Heart left ventricle (tissue), 16 donors: ENCODE data around the gene POMGNT2. TPM values are rescaled to one million over a fixed set of nuclear protein-coding genes. Genes with fewer than 3 reads are reported as not detected.

Experiments
- ATAC-seq, 4 donors: fragments of 200-7000 bp; cut with Tn5 transposase; one replicate each; pipeline ENCODE4 v1.9.1; 2020 to 2022; ENCODE audit warnings: moderate library complexity in 4 of 4, mild to moderate bottlenecking in 3 of 4, moderate number of reproducible peaks in 1 of 4
- DNase-seq, 5 donors: peaks; one replicate each; pipeline ENCODE4 v3.0.0-alpha.2; 2020
- H3K27ac ChIP-seq, 12 donors: fragments of 200-600 bp; sonication (generic) in 4 of 12; one replicate each; pipeline versions ENCODE4 v1.5.0 to v1.8.0; 2016 to 2022; ENCODE audit warnings: mild to moderate bottlenecking in 2 of 12
- H3K27me3 ChIP-seq, 9 donors: fragments of 200-600 bp; sonication (generic) in 2 of 9; one replicate each; pipeline versions ENCODE4 v1.5.1 to v1.8.0; 2016 to 2022; ENCODE audit warnings: mild to moderate bottlenecking in 3 of 9
- H3K36me3 ChIP-seq, 9 donors: fragments of 200-600 bp; sonication (generic) in 2 of 9; one replicate each; pipeline versions ENCODE4 v1.5.0 to v1.8.0; 2018 to 2022; ENCODE audit warnings: mild to moderate bottlenecking in 2 of 9
- H3K4me1 ChIP-seq, 12 donors: fragments of 200-600 bp; sonication (generic) in 4 of 12; one replicate each; pipeline versions ENCODE4 v1.5.0 to v1.8.0; 2016 to 2022; ENCODE audit warnings: mild to moderate bottlenecking in 3 of 12
- H3K4me3 ChIP-seq, 12 donors: fragments of 200-600 bp; sonication (generic) in 4 of 12; one replicate each; pipeline versions ENCODE4 v1.5.0 to v1.8.0; 2017 to 2022; ENCODE audit warnings: mild to moderate bottlenecking in 9 of 12, moderate library complexity in 4 of 12
- H3K9me3 ChIP-seq, 12 donors: fragments of 200-600 bp; sonication (generic) in 4 of 12; one replicate each; pipeline versions ENCODE4 v1.5.0 to v1.8.0; 2016 to 2022; ENCODE audit warnings: mild to moderate bottlenecking in 1 of 12
- POLR2A ChIP-seq, 2 donors: fragments of 450-650 bp; IDR thresholded peaks; one replicate each; pipeline ENCODE4 v1.6.1; 2017; ENCODE audit warnings: antibody characterized with exemption in 2 of 2, mild to moderate bottlenecking in 2 of 2, moderate library complexity in 2 of 2
- WGBS, 4 donors: extraction: QIAGEN DNeasy Blood & Tissue Kit in 2 of 4; methylation state at CpG; one replicate each; pipeline versions ENCODE4 v1.1.5 to v1.1.7; 2013 to 2018; 5-methylcytosine and 5-hydroxymethylcytosine counted together
- intact Hi-C, 10 donors: fragments of 100-400 bp; cut with DNase I; formaldehyde crosslinking; loops; one replicate each; pipeline versions ENCODE4 v1.11.1 to v1.14.2; 2022
- polyA plus RNA-seq, 2 donors: library from polyadenylated mRNA; stranded (reverse); fragments of 200-250 nt; gene quantifications; one replicate each; pipeline ENCODE4 v1.2.3, GENCODE V29; 2013
- total RNA-seq, 9 donors: library from RNA; depleted of rRNA in 2 of 9; stranded (reverse); fragments of >200 nt in 2 of 9; fragmentation: NEBNext Ultra II Directional in 3 of 9; extraction: Animal tissue kit (Norgen Biotek cat#: 25700) in 3 of 9; gene quantifications; one replicate each; pipeline versions ENCODE4 v1.1.0 to v1.2.4, GENCODE V29; 2016 to 2023
- TF ChIP-seq, protein P1 (sequence below), 12 donors: fragments of 200-600 bp; sonication (generic) in 4 of 12; IDR thresholded peaks; one replicate each; pipeline versions ENCODE4 v1.5.0 to v1.8.0; 2018 to 2022; ENCODE audit warnings: antibody characterized with exemption in 12 of 12, mild to moderate bottlenecking in 5 of 12
- donor health status: ischemic (EF 13 %, LVEDD 7.1; RV severe dilation, severe dysfunction).
- donor health status: healthy with polysubstance abuse.
- donor health status: DM: no; HTN: yes; CAD: no.
- donor health status: DM: no; HTN: no; CAD: no.
- donor health status: ischemic (EF 25% LVEDD 6.9; RV normal size, moderate dysfunction).
- donor health status: ischemic (EF 25% LVEDD 5.7; RV mildly dilated, moderate dysfunction).
- donor health status: healthy.
- donor health status: DM: yes; HTN: yes; CAD: no.
- donor health status: ischemic (EF 35%, LVEDD 5.7; RV mildly dilated, moderate dysfunction).
- donor health status: nonischemic (EF 11% LVEDD 7.7; RV severe dilation, severe dysfunction).
- donor health status: DM: yes; HTN: yes; CAD: no.
- donor health status: PGD.
- donor health status: ischemic (EF 29% LVEDD 5.4; RV normal size, mild dysfunction).
- donor health status: nonischemic (EF 23%, LVEDD 6.1; RV moderate dilation, normal function).

POMGNT2 gene
- total and polyA plus RNA-seq, 11 donors: 9.1 to 36.0 (median 18.5) TPM

DNA sequence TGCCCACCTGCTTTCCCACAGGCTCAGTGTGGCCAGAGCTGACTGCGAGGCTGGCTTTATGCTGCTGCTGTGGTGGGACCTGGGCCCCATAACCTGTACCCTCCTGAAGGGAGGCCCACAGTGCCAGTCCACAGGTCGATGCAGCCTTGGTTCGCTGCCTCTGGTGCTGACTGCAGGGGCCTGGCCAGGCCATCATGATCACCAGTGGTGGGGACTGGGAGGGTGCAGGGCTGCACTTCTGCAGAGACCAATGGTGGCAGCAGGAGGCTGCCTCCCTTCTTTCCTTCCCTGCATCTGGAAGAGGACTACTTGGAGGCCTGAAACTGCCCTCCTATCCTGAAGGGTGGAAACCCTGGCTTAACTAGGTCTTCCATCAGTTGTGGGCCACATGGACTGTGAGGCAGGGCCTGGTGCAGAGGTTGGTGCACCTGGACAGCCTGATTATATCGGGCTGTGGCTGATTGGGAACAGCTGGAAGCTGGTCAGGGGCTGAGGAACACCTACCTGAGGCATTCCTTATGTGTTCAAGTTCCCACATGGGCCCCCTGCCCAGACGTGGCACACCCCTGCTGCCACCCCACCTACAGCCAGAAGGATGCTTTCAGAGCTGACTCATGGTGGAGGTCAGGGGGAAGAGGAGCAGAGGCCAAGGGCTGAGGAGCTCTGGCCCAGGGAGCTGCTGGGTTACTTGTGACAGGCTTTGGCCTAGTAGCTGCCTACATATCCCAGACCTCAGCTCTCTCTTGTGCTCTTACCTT, 29.8 kb downstream of the POMGNT2 start:
- DNase-seq (no peak), ATAC-seq (no peak)
- H3K4me3 ChIP-seq: no peak overlapping the region
- H3K36me3 ChIP-seq: peaks cover 0 to 24% (median 19%) of the 10 kb centered on the region in 9 donors
- 70 to 88% (median 81%) methylated on average over 5 of the region's 5 CpGs for WGBS, 4 donors
- intact Hi-C loops: loop anchor here in 1 of 10 donors (10.0 kb wide), 1 partner anchor 101 kb away; the partner anchor contains the start of gene GASK1A
- no peak for TF ChIP-seq POLR2A (IDR thresholded peaks at IDR 0.05)
- TF ChIP-seq, protein P1, sequence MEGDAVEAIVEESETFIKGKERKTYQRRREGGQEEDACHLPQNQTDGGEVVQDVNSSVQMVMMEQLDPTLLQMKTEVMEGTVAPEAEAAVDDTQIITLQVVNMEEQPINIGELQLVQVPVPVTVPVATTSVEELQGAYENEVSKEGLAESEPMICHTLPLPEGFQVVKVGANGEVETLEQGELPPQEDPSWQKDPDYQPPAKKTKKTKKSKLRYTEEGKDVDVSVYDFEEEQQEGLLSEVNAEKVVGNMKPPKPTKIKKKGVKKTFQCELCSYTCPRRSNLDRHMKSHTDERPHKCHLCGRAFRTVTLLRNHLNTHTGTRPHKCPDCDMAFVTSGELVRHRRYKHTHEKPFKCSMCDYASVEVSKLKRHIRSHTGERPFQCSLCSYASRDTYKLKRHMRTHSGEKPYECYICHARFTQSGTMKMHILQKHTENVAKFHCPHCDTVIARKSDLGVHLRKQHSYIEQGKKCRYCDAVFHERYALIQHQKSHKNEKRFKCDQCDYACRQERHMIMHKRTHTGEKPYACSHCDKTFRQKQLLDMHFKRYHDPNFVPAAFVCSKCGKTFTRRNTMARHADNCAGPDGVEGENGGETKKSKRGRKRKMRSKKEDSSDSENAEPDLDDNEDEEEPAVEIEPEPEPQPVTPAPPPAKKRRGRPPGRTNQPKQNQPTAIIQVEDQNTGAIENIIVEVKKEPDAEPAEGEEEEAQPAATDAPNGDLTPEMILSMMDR (IDR thresholded peaks at IDR 0.05): no peak
- no peaks in the 10 kb centered on the region for H3K27me3 ChIP-seq
- H3K9me3 ChIP-seq: no peaks in the 10 kb centered on the region
- H3K27ac ChIP-seq: no peak overlapping the region
- no peaks in the 10 kb centered on the region for H3K4me1 ChIP-seq

- intact Hi-C loops: loop anchor here in 1 of 10 donors (10.0 kb wide), 1 partner anchor 100 kb away; the partner anchor contains the start of gene GASK1A
- Histone ChIP-seq H3K4me3 (no peak overlapping the region), H3K36me3 (peaks cover 0 to 14% (median 9%) of the 10 kb centered on the region in 9 donors), H3K4me1 (no peaks in the 10 kb centered on the region), H3K27me3 (no peaks in the 10 kb centered on the region), H3K27ac (no peak overlapping the region), H3K9me3 (no peaks in the 10 kb centered on the region)
- 89 to 95% (median 93%) methylated on average over 5 of the region's 5 CpGs for WGBS, 4 donors
- no peak for TF ChIP-seq POLR2A (IDR thresholded peaks at IDR 0.05)
- TF ChIP-seq, protein P1 (IDR thresholded peaks at IDR 0.05): no peak
- no peak for ATAC-seq
- no peak for DNase-seq
Measured at GRCh38 chr3:43074901-43075689, 30.8 kb downstream of the POMGNT2 start.

GRCh38 chr3:43074482-43074881, 31.4 kb downstream of the POMGNT2 start:
- no peak overlapping the region for H3K27ac ChIP-seq
- ATAC-seq (no peak), DNase-seq (no peak)
- H3K4me3 ChIP-seq: no peak overlapping the region
- H3K9me3 ChIP-seq: no peaks in the 10 kb centered on the region
- 72 to 80% (median 77%) methylated on average over 4 of the region's 4 CpGs for WGBS, 4 donors
- H3K27me3 ChIP-seq: no peaks in the 10 kb centered on the region
- H3K4me1 ChIP-seq: no peaks in the 10 kb centered on the region
- H3K36me3 ChIP-seq: peaks cover 0 to 8% (median 3%) of the 10 kb centered on the region in 9 donors
- no peak for TF ChIP-seq POLR2A (IDR thresholded peaks at IDR 0.05)
- TF ChIP-seq, protein P1 (IDR thresholded peaks at IDR 0.05): no peak
- intact Hi-C loops: loop anchor here in 1 of 10 donors (10.0 kb wide), 1 partner anchor 100 kb away; the partner anchor contains the start of gene GASK1A

DNA sequence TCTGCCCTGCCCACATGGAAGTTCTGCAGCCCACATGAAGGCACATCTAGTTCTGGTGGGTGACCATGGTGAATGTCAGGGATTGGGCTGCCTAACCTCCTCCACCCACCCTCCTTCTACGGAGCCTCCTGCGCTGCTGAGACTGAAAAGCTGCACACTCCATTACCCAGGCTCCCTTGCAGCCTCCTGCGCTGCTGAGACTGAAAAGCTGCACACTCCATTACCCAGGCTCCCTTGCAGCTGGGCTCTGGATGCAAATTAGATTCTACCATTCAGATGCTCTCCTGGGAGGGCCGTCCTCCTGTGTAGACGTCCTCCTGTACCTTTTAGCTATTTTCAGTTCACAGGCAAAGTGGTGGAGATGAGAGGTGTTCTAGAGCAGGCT, 32.1 kb downstream of the POMGNT2 start:
- DNase-seq: no peak
- no peaks in the 10 kb centered on the region for H3K9me3 ChIP-seq
- intact Hi-C loops: loop anchor here in 1 of 10 donors (10.0 kb wide), 1 partner anchor 99 kb away; the partner anchor contains the start of gene GASK1A
- TF ChIP-seq, protein P1 (IDR thresholded peaks at IDR 0.05): no peak
- no peak for TF ChIP-seq POLR2A (IDR thresholded peaks at IDR 0.05)
- no peaks in the 10 kb centered on the region for H3K4me1 ChIP-seq
- H3K27me3 ChIP-seq: no peaks in the 10 kb centered on the region
- H3K36me3 ChIP-seq: peaks cover 0 to 1% (median 0%) of the 10 kb centered on the region in 9 donors
- H3K27ac ChIP-seq: no peak overlapping the region
- H3K4me3 ChIP-seq: no peak overlapping the region
- 79 to 87% (median 82%) methylated on average over 5 of the region's 5 CpGs for WGBS, 4 donors
- peak in 1 of 4 donors; percentile 34 for ATAC-seq
